Endothelial cell of umbilical vein (primary cell): ENCODE results near the gene ABLIM1.

Experiments
- EZH2 ChIP-seq: IDR thresholded peaks from 2 replicates; pipeline ENCODE4 v1.6.1; 2012; ENCODE audit warnings: borderline replicate concordance, low read depth, mild to moderate bottlenecking, moderate library complexity, low read length, inconsistent platforms; ENCODE audit not compliant: severe bottlenecking
- FOS ChIP-seq: IDR thresholded peaks from 2 replicates; pipeline ENCODE4 v1.6.1; 2011; ENCODE audit warnings: mild to moderate bottlenecking, low read length, moderate library complexity, borderline replicate concordance; ENCODE audit not compliant: insufficient read depth
- POLR2A ChIP-seq: IDR thresholded peaks from 2 replicates; pipeline ENCODE4 v1.6.1; 2012; ENCODE audit warnings: low read depth, mild to moderate bottlenecking, control low read depth, low read length
- POLR2AphosphoS5 ChIP-seq: IDR thresholded peaks from 2 replicates; pipeline ENCODE4 v1.6.1; 2012; ENCODE audit warnings: low read depth, mild to moderate bottlenecking, control low read depth, low read length, moderate library complexity; ENCODE audit not compliant: insufficient read depth
- TF ChIP-seq, protein P1 (sequence below), 2 donors: IDR thresholded peaks; 1 replicate in 1 of 2; 2 replicates in 1 of 2; pipeline ENCODE4 v1.5.1; 2011; ENCODE audit warnings: low read length in 2 of 2, mild to moderate bottlenecking in 2 of 2, moderate library complexity in 2 of 2, control low read depth in 1 of 2, inconsistent platforms in 1 of 2, low read depth in 1 of 2; ENCODE audit not compliant: insufficient read depth in 1 of 2; ENCODE audit errors: extremely low read depth in 1 of 2
- TF ChIP-seq, protein P2 (sequence below): IDR thresholded peaks from 2 replicates; pipeline ENCODE4 v1.6.1; 2011; ENCODE audit not compliant: insufficient read depth, insufficient read length

DNA sequence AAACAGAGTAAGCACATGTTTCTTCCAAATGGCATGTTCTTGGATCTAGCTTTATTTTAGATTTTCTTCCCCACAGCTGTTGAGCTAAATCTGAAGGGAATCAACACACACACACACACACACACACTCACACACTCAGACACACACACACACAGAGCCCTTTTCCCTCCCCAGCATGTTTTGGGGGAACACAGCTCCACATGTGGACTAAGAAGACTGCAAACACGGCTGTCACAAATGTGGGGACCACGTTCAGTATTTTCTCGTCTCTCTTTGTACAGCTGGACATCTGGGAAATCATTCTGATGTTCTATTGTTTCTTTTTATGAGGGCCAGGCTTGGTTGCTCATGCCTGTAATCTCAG lies 116.3 kb downstream of the ABLIM1 start:
- TF ChIP-seq, protein P1, sequence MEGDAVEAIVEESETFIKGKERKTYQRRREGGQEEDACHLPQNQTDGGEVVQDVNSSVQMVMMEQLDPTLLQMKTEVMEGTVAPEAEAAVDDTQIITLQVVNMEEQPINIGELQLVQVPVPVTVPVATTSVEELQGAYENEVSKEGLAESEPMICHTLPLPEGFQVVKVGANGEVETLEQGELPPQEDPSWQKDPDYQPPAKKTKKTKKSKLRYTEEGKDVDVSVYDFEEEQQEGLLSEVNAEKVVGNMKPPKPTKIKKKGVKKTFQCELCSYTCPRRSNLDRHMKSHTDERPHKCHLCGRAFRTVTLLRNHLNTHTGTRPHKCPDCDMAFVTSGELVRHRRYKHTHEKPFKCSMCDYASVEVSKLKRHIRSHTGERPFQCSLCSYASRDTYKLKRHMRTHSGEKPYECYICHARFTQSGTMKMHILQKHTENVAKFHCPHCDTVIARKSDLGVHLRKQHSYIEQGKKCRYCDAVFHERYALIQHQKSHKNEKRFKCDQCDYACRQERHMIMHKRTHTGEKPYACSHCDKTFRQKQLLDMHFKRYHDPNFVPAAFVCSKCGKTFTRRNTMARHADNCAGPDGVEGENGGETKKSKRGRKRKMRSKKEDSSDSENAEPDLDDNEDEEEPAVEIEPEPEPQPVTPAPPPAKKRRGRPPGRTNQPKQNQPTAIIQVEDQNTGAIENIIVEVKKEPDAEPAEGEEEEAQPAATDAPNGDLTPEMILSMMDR (IDR thresholded peaks at IDR 0.05; ENCODE audit: extremely low read depth in 1 of 2, insufficient read depth in 1 of 2, low read depth in 1 of 2, low read length in 2 of 2), result no peak
- no peak for TF ChIP-seq POLR2A
- TF ChIP-seq FOS, result no peak
- TF ChIP-seq EZH2, result no peak
- no peak for TF ChIP-seq POLR2AphosphoS5
- TF ChIP-seq, protein P2, sequence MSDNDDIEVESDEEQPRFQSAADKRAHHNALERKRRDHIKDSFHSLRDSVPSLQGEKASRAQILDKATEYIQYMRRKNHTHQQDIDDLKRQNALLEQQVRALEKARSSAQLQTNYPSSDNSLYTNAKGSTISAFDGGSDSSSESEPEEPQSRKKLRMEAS, result no peak
